Type B pancreatic cell (in vitro differentiated cells): ENCODE data around the gene DUSP21. TPM values are rescaled to one million over a fixed set of nuclear protein-coding genes. Genes with fewer than 3 reads are reported as not detected.

Experiments used
- DNase-seq: peaks from one replicate; pipeline ENCODE4 v3.0.0; 2021; ENCODE audit warnings: mixed read lengths; ENCODE audit not compliant: unreplicated experiment; ENCODE audit errors: extremely low spot score
- H3K27ac Mint-ChIP-seq: 2 replicates; pipeline ENCODE4 v1.8.0; 2021; ENCODE audit warnings: mild to moderate bottlenecking, mixed read lengths
- H3K27me3 Mint-ChIP-seq: 2 replicates; pipeline ENCODE4 v1.8.0; 2021; ENCODE audit warnings: mixed read lengths
- H3K36me3 Mint-ChIP-seq: 2 replicates; pipeline ENCODE4 v1.8.0; 2021; ENCODE audit warnings: mixed read lengths
- H3K4me1 Mint-ChIP-seq: one replicate; pipeline ENCODE4 v1.8.0; 2021; ENCODE audit warnings: mixed read lengths; ENCODE audit not compliant: unreplicated experiment
- H3K4me3 Mint-ChIP-seq: 2 replicates; pipeline ENCODE4 v1.8.0; 2021; ENCODE audit warnings: mild to moderate bottlenecking, mixed read lengths
- H3K9me3 Mint-ChIP-seq: 2 replicates; pipeline ENCODE4 v1.8.0; 2021; ENCODE audit warnings: mixed read lengths
- CTCF ChIP-seq: fragments of 200-600 bp; sonication (generic); conservative IDR thresholded peaks from 2 replicates; pipeline ENCODE4 v1.5.0; 2021; ENCODE audit warnings: antibody characterized with exemption, mild to moderate bottlenecking
- total RNA-seq: library from RNA; stranded (reverse); gene quantifications from 2 replicates; pipeline ENCODE4 v1.2.1, GENCODE V29; 2021; ENCODE audit warnings: low replicate concordance

Gene DUSP21
- total RNA-seq, 1 donor from 2014 or later, result not detected

GRCh38 chrX:44873415-44874276, 29.8 kb downstream of the DUSP21 start:
- no peaks in the 10 kb centered on the region for H3K27me3 Mint-ChIP-seq
- H3K4me3 Mint-ChIP-seq, result peak overlapping the region; percentile 97
- no peak for TF ChIP-seq CTCF
- no peaks in the 10 kb centered on the region for H3K36me3 Mint-ChIP-seq
- no peaks in the 10 kb centered on the region for H3K4me1 Mint-ChIP-seq
- H3K27ac Mint-ChIP-seq, result peak overlapping the region; percentile 96
- no peaks in the 10 kb centered on the region for H3K9me3 Mint-ChIP-seq
- peak; percentile 70 for DNase-seq

- Mint-ChIP-seq H3K4me3 (peak overlapping the region; percentile 97), H3K27ac (peak overlapping the region; percentile 96), H3K27me3 (no peaks in the 10 kb centered on the region), H3K4me1 (no peaks in the 10 kb centered on the region), H3K36me3 (no peaks in the 10 kb centered on the region), H3K9me3 (no peaks in the 10 kb centered on the region)
- no peak for TF ChIP-seq CTCF
- no peak for DNase-seq
These were observed 30.8 kb downstream of the DUSP21 start for GRCh38 chrX:44874420-44875184.

DNA sequence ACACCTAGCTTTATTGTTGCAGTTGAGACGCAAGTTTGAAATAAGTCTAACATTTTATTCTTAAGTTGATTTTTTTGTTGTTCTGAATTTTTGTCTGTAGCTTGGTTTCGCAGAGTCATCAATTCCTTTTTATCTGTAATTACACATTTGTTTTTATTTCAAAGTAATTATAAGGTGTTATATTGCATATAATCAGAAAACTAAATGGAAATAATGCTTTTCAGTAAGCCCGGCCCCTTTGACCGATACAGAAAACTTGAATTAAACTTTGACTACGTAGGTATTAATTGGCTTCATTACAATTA, 31.3 kb downstream of the DUSP21 start:
- Mint-ChIP-seq H3K36me3 (no peaks in the 10 kb centered on the region), H3K9me3 (no peaks in the 10 kb centered on the region), H3K27ac (peak overlapping the region; percentile 96), H3K27me3 (no peaks in the 10 kb centered on the region), H3K4me3 (peak overlapping the region; percentile 97), H3K4me1 (no peaks in the 10 kb centered on the region)
- DNase-seq, result no peak
- no peak for TF ChIP-seq CTCF

- peak overlapping the region; percentile 53 for H3K27ac Mint-ChIP-seq
- H3K4me1 Mint-ChIP-seq, result no peaks in the 10 kb centered on the region
- H3K9me3 Mint-ChIP-seq, result no peaks in the 10 kb centered on the region
- peak overlapping the region; percentile 80 for H3K4me3 Mint-ChIP-seq
- no peak for DNase-seq
- TF ChIP-seq CTCF, result no peak
- H3K36me3 Mint-ChIP-seq, result no peaks in the 10 kb centered on the region
- H3K27me3 Mint-ChIP-seq, result no peaks in the 10 kb centered on the region
These were observed 32.3 kb downstream of the DUSP21 start for GRCh38 chrX:44876086-44876485.

- no peak for TF ChIP-seq CTCF
- Mint-ChIP-seq H3K36me3 (no peaks in the 10 kb centered on the region), H3K27me3 (no peaks in the 10 kb centered on the region), H3K27ac (no peak overlapping the region), H3K4me1 (no peaks in the 10 kb centered on the region), H3K9me3 (no peaks in the 10 kb centered on the region), H3K4me3 (peak overlapping the region; percentile 26)
- no peak for DNase-seq
These were observed 32.9 kb downstream of the DUSP21 start for GRCh38 chrX:44876767-44877166.
